Neutrophil (primary cell): ENCODE data around the gene IFI6.
A peak's percentile ranks its signal among the peaks of the same experiment; 100 is the strongest.

Source experiments
- H3K27ac ChIP-seq: fragments of 200-600 bp; sonication (generic); 2 replicates; pipeline ENCODE4 v1.5.1; 2016; ENCODE audit warnings: mild to moderate bottlenecking, moderate library complexity
- H3K27me3 ChIP-seq: fragments of 200-600 bp; sonication (generic); 2 replicates; pipeline ENCODE4 v1.6.0; 2016; ENCODE audit warnings: mild to moderate bottlenecking
- H3K36me3 ChIP-seq: fragments of 200-600 bp; sonication (generic); 2 replicates; pipeline ENCODE4 v1.5.1; 2017
- H3K4me1 ChIP-seq, 2 experiments: fragments of 200-600 bp in 1 of 2; sonication (generic) in 1 of 2; 1 replicate in 1 of 2; 2 replicates in 1 of 2; pipeline versions ENCODE4 v1.5.1 to v1.6.1; 2013 to 2016; ENCODE audit warnings: low read depth in 1 of 2, low read length in 1 of 2, mild to moderate bottlenecking in 1 of 2, moderate library complexity in 1 of 2; ENCODE audit not compliant: control insufficient read depth in 1 of 2, insufficient read depth in 1 of 2
- H3K4me3 ChIP-seq, 2 experiments: fragments of 200-600 bp in 1 of 2; sonication (generic) in 1 of 2; 1 replicate in 1 of 2; 2 replicates in 1 of 2; pipeline ENCODE4 v1.5.1; 2013 to 2016; ENCODE audit warnings: low read depth in 1 of 2, low read length in 1 of 2, mild to moderate bottlenecking in 1 of 2, moderate library complexity in 1 of 2
- H3K9me3 ChIP-seq: fragments of 200-600 bp; sonication (generic); 2 replicates; pipeline ENCODE4 v1.5.1; 2016
- TF ChIP-seq, protein P1 (sequence below): fragments of 200-600 bp; sonication (generic); IDR thresholded peaks from 2 replicates; pipeline ENCODE4 v1.5.1; 2016; ENCODE audit warnings: antibody characterized with exemption

The IFI6 gene

GRCh38 chr1:27626031-27626935 is 45.7 kb downstream of the IFI6 start:
- TF ChIP-seq, protein P1, sequence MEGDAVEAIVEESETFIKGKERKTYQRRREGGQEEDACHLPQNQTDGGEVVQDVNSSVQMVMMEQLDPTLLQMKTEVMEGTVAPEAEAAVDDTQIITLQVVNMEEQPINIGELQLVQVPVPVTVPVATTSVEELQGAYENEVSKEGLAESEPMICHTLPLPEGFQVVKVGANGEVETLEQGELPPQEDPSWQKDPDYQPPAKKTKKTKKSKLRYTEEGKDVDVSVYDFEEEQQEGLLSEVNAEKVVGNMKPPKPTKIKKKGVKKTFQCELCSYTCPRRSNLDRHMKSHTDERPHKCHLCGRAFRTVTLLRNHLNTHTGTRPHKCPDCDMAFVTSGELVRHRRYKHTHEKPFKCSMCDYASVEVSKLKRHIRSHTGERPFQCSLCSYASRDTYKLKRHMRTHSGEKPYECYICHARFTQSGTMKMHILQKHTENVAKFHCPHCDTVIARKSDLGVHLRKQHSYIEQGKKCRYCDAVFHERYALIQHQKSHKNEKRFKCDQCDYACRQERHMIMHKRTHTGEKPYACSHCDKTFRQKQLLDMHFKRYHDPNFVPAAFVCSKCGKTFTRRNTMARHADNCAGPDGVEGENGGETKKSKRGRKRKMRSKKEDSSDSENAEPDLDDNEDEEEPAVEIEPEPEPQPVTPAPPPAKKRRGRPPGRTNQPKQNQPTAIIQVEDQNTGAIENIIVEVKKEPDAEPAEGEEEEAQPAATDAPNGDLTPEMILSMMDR = peak; percentile 7
- Histone ChIP-seq H3K36me3 (peaks cover 47% of the 10 kb centered on the region), H3K27me3 (no peaks in the 10 kb centered on the region), H3K4me1 (peaks cover 99 to 100% of the 10 kb centered on the region in 2 experiments), H3K27ac (peak overlapping the region; percentile 99), H3K4me3 (peak overlapping the region; percentile 76 to 93), H3K9me3 (no peaks in the 10 kb centered on the region)

DNA sequence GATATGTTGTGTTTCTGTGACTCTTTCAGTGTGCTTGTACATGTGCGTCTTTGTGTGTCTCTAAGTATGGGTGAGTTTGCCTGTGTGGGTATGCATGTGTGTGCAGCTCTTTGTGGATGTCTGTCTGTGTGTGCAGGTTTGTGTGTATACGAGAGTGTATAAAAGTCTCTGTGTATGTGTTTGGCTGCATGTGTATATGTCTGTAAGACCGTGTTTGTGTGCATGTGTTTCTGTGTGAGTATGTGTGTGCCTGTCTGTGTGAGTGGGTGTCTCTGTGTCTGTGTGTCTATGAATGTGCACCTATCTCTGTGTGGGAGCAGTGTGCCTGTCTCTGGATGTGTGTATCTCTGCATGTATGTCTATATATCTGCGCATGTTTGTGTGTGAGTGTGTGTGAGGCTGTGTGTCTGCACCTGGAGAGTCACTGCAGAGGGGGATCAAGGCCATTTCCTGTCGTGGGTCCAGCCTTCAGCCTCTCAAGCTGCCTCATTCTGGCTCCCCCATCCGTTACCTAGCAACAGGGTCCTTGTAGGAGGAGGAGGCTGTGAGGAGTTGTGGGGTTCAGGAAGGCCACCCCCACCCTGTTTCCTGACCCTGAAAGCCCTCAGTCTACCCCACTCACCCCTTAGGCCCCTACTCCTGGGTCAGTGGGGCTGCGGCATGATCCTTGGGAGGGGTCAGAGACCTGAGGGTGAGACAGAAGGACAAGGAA is 47.4 kb downstream of the IFI6 start:
- H3K36me3 ChIP-seq = peaks cover 62% of the 10 kb centered on the region
- H3K27ac ChIP-seq = peak overlapping the region; percentile 99
- no peaks in the 10 kb centered on the region for H3K9me3 ChIP-seq
- no peaks in the 10 kb centered on the region for H3K27me3 ChIP-seq
- peak overlapping the region; percentile 76 to 93 for H3K4me3 ChIP-seq
- H3K4me1 ChIP-seq = peaks cover 99 to 100% of the 10 kb centered on the region in 2 experiments
- TF ChIP-seq, protein P1 = no peak

GRCh38 chr1:27623327-27624212 is 48.4 kb downstream of the IFI6 start:
- peaks cover 99 to 100% of the 10 kb centered on the region in 2 experiments for H3K4me1 ChIP-seq
- H3K9me3 ChIP-seq = no peaks in the 10 kb centered on the region
- peak overlapping the region; percentile 99 for H3K27ac ChIP-seq
- peaks cover 73% of the 10 kb centered on the region for H3K36me3 ChIP-seq
- no peaks in the 10 kb centered on the region for H3K27me3 ChIP-seq
- TF ChIP-seq, protein P1 = no peak
- H3K4me3 ChIP-seq = peak overlapping the region; percentile 76 to 93

- H3K4me3 ChIP-seq = peak overlapping the region; percentile 76 to 93
- H3K9me3 ChIP-seq = no peaks in the 10 kb centered on the region
- peaks cover 80% of the 10 kb centered on the region for H3K36me3 ChIP-seq
- H3K27ac ChIP-seq = peak overlapping the region; percentile 99
- H3K27me3 ChIP-seq = no peaks in the 10 kb centered on the region
- TF ChIP-seq, protein P1 = no peak
- peaks cover 99 to 100% of the 10 kb centered on the region in 2 experiments for H3K4me1 ChIP-seq
Observed at GRCh38 chr1:27622828-27623227, 49.2 kb downstream of the IFI6 start.
